ENCODE measurements around the gene CBX1.

Gene CBX1

GRCh38 chr17:48047113-48047740 is 54.1 kb downstream of the CBX1 start:
- no peak for TF ChIP-seq CTCF (IDR thresholded peaks at IDR 0.05; ENCODE audit: insufficient read depth, low read depth, low read length, missing control alignments)
- peak overlapping the region; percentile 88 for H3K4me3 ChIP-seq (ENCODE audit: low read length)
- no peak for DNase-seq (ENCODE audit: low read depth)

DNA sequence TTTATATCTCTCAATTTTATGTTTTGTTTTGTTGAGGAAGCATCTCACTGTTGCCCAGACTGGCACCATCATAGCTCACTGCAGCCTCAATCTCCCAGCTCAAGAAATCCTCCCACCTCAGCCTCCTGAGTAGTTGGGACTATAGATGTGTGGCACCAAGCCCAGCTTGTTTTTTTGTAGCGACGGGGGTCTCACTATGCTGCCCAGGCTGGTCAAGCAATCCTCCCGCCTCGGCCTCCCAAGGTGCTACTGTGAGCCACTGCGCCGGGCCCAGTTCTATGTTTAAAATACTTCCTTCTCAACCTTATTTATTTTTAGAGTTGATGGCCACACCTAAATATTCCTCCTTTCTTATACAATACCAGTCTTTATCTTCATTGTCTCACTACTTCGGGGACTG is 55.0 kb downstream of the CBX1 start:
- H3K4me3 ChIP-seq (ENCODE audit: low read length): peak overlapping the region; percentile 88

GRCh38 chr17:48045316-48046001 is 55.8 kb downstream of the CBX1 start:
- TF ChIP-seq CTCF (IDR thresholded peaks at IDR 0.05; ENCODE audit: insufficient read depth, low read depth, low read length, missing control alignments): no peak
- peak; percentile 90 for DNase-seq (ENCODE audit: low read depth)
- no peak overlapping the region for H3K4me3 ChIP-seq (ENCODE audit: low read length)

More for the DNA sequence above, 55.0 kb downstream of the CBX1 start:
- no peak for TF ChIP-seq CTCF (IDR thresholded peaks at IDR 0.05; ENCODE audit: insufficient read depth, low read depth, low read length, missing control alignments)
- DNase-seq (ENCODE audit: low read depth): no peak

GRCh38 chr17:48044851-48045250 is 56.4 kb downstream of the CBX1 start:
- DNase-seq (ENCODE audit: low read depth): no peak
- no peak for TF ChIP-seq CTCF (IDR thresholded peaks at IDR 0.05; ENCODE audit: insufficient read depth, low read depth, low read length, missing control alignments)
- H3K4me3 ChIP-seq (ENCODE audit: low read length): no peak overlapping the region

DNA sequence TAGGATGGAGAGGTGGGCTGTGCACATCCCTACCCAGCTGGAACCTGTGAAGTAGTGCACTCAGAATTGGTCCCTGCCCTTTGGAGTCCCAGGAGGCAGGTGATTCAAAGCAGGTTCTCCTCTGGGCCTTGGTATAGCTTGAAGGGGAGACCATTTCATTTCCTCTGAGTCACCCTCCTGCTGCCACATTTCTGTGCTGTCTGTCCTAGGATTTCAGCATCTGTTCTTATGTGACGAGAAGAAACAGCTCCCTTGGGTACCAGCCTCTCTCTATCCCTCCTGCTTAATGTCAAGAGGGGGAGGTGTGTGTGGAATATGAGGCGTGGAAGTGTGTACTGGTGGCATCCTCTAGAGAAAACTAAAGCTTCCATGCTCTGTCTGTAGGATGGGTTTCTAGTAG is 58.1 kb downstream of the CBX1 start:
- TF ChIP-seq CTCF (IDR thresholded peaks at IDR 0.05; ENCODE audit: insufficient read depth, low read depth, low read length, missing control alignments): no peak
- H3K4me3 ChIP-seq (ENCODE audit: low read length): no peak overlapping the region
- DNase-seq (ENCODE audit: low read depth): peak; percentile 65

DNA sequence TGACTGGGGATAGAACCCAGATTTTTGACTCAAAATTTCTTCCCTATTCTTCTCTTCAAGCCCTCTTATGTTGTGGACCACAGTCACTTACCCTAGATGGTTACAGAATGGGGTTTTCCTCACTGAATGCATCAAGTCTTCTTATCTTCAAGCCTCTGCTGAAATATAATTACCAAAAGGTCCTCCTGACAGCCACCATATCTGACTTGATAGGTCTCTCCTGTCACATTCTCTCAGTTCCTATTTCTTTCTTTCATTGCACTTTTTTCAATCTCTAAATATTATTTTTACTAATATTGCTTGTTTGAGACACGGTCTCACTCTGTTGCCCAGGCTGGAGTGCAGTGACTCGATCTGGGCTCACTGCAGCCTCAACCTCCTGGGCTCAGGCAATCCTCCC is 62.6 kb downstream of the CBX1 start:
- no peak overlapping the region for H3K4me3 ChIP-seq (ENCODE audit: low read length)
- TF ChIP-seq CTCF (IDR thresholded peaks at IDR 0.05; ENCODE audit: insufficient read depth, low read depth, low read length, missing control alignments): no peak

More for the DNA sequence above, 62.6 kb downstream of the CBX1 start:
- DNase-seq (ENCODE audit: low read depth): no peak

All from epithelial cell of esophagus (primary cell).